ENCODE data around the gene MYL7.

The MYL7 gene

DNA sequence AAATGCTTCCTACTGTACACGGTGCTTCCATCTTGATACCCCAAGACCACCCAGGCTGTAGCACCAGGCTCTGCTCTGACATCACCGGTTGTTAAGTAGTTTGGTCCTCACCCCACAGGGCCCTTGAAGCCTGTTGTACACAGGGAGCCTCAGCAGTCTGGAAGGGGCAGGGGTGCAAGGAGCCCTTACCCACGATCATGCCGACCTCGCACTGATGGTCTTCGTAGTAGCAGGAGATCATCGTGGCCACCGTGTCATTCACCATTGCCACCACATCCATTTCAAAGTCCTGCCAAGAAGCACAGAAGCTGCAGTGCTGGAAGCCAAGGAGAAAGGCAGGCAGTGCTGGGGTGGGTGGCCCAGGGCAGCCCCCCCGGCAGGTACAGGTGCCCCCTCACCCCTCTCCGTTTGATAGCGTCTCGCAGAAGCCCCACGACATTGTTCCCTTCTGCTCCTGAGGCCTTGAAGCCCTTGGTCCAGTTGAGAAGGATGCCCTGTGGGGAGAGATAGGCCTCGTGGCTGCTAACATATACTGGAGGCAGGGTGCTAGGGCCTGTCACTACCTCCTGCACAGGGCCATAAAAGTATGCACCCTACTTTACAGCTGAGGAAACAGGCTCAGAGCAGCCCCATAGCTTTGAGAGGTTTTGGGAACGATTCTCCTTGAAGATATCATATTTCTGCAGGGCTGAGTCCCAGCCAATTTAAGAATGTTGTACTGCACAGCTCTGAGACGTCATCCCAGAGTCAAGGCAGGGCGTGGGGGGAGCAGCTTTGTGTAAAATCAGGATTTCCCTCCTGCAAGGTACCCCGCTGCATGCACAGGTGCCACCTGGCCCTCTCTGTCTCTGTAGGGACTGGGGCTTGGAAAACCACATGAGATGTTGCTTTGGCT, 8.7 kb upstream of the MYL7 start:
- no peak for DNase-seq

DNA sequence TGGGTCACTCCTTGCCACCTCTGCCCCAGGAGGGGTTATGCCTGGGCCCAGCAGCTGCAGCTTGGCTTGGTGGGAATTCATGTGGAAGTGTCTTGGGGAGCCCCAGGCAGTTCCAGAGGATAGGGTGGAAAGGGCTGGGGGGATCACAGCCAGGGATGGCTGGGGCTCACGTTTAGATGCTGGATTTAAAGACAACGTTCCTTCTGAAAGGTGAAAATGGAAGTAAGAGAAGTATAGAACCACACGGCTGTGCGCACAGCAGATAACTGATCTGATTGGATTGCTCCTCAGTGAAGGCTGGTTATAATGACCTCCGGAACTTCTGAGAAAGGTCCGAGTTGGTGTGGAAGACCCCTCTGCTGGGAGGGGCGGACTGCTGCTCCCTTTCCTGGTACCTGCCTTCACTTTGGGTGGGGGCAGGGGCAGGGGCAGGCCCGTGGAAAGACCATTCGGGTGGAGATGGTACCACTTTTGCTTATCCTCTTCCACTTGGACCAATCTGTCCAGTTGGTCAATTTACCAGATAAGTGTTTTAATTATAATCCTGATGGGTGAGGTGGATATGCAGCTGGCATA, 7.9 kb upstream of the MYL7 start:
- no peak for DNase-seq

DNA sequence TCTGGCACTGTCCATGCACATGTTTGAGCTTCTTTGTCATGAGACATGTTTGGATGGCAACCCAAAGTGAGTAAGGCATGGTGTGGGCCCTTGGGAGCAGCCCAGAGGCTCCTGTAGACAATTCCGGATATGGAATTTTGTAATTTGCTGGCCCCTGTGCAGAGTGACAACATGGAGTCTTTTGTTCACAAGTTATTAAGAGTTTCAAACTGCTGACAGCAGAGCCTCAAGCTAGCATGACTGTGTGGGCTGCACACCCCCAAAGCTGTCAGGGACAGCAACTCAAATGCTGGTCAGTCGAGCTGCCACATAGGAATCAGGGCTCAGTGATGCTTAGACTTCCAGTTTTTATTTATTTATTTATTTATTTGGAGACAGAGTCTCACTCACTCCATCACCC, 7.0 kb upstream of the MYL7 start:
- DNase-seq: no peak

DNA sequence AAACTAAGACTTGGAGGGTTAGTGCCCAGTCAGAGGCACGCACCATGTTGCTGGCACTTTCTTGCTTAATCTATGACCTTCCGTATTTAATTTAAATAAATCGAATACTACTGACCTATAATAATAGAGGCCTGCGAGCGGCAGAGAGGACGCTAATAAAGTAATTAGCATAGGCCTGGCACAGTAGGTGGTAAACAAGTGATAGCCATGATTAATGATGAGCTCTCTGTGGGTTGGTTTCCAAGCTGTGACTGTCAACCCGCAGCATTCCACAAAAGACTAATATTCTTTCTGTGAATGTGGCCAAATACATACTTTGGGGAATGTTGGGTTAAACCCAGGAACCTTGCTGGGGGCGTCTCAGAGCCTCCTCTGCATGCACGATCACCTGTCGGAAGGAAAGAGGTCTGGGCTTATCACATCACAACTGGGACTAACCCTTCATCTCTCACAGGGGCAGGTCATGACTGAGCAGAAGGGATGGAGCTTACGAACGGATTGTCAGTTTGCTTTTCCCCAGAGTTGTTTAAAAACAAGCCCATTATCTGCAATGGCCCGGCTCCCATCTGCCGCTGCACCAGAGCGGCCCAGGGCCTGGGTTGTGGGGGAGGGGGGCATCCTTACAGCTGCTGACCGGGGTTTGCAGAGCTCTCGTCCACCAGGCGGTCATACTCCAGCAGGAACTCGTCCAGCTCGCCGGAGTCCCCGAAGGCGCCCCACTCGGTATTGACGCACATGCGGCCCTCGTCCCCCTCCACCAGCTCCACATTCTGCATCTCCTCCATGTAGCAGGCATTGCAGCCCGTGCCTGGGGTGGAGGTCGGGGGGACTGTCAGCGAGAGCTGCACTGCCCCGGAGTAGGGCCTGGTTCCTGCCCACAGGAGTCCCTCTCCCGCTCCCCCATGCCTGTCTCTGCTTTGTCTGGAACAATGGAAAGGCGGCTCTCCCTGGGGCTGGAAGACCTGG, 6.2 kb upstream of the MYL7 start:
- DNase-seq: no peak

DNA sequence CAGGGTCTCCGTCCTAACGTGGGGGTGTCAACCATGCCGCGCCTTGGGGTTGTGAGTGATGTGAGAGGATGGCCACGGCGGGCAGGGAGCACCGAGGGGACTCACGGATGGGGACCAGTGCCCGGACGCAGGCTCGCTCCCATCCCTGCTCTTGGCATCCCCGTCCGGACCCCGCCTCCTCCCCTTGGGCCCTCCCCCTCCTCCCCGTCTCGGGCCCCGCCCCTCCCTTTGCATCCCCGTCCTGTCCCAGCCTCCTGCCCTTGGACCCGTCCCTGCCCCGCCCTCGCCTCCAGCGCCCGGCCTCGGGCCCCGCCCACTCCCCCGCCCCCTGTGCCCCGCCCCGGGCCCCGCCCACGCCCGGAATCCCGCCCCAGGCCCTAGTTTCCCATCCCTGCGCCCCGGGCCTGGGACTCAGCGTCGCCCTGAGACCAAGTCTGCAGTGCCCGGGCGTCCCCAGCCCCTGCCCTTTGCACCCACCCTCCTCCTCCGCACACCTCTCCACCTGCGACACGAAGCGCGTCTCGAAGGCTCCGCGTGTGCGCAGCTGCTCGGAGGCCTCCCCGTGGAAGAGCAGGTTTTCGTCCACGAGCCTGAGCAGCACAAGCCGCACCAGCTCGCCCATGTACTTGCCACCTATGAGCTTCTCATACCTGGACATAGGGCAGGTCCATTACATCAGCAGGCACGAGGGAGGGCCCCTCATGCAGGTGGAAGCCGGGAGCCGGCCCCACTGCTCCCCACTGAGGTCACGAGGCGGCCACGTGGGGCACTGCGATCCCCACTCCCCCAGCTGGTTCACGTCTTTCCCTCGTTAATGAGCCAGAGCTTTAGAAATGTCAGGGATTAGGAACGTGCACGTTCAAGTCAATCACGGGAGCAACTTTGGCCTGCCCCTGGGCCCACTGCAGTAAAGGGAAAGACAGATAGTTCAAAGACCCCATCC, 5.1 kb upstream of the MYL7 start:
- DNase-seq: no peak

DNA sequence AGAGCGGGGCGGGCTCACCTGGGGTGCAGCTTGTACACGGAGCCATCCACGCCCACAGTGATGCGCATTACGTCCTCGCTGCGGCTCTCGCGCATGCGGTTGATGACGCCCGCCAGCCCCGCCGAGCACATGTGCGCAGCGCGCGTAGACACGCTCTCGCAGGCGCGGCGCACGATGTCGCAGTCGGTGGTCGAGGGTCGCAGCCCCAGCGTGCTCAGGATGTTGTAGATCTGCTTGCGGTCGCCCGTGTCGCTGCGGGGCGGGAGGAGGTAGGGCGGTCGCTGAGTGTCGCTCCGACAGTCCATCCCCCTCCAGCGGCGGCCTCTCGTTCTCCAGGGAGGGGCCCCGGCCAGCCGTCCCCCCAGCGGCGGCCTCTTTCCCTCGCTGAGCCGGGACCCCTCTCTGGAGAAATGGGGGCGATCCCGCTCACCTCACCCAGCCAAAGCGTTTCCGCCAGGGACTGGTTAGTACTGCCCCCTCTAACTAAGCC, 4.4 kb upstream of the MYL7 start:
- no peak for DNase-seq

DNA sequence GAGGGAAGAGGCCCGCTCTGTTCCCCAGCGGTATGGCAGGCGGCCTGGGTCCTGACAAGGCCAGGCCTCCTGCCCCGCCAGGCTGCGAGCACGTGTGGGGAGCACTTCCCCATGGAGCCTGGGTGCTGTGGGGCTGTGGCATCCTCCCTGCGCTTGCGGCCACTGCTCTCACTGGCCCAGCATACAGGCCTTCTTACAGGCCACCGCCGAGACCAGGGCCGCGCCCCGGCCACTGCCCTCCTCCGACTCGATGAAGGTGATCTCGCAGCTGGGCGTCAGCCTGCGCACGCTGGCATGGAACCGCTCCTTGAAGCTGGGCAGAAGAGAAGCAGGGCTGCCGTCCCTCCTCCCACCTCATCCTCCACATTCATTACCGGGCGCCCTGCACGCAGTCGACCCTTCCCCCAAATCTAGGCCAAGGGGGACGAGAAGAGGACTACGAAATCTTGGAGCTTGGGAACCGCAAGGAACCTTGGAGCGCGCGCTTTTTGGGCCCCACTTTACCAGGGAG, 3.9 kb upstream of the MYL7 start:
- DNase-seq: no peak

DNA sequence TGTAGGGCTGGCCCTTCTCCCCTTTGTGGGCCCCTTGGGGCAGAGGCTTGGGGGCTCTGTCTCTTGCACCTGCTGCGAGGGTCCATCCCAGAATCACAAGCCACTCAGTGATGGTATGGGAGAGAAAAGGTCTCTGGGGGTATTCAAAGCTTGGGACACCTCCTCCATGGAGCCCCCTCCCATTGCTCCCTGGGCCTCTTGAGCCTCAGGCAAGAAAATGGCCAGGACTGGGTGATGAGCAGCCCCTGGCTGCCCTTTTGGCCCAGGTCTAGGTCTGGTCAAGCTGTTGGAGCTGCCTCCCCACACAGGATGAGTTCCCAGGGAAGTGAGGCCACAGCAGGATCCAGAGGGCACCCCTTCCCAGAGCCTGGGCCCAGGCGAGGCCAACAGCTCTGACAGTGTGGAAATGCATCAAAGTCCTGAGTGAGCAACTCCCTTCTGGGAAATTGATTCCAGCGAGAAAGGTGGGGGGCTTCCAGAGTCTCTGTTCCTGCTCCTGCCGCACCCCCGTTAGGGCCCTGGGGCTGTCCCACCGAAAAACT, 3.4 kb upstream of the MYL7 start:
- DNase-seq: no peak

DNA sequence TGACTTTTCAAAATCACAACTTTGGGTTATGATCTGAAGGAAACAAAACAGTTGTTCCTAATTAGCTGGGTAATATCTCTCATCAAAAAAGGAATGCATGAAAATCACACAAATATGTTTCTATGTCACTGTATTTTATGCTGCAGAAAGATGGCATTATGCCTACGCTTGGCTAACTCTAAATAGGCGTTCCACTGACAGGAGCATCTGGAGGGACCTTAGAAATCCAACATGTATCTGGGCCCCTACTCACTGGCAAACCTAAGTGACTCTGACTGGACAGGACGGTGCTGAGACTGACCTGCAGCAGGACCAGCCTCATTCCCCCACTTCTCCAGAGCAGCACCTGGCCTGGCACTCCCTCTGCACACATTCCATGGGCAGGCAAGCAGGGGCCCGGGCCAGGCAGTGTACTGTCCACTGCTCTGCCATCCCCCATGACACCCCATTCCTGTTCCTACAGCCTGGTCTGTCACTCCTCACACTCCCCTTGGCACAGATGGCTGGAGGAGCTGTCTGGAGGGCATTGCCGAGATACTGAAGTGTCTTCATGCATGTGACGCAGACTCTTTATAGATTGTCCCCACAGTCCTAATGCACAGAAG, 2.6 kb upstream of the MYL7 start:
- no peak for DNase-seq

DNA sequence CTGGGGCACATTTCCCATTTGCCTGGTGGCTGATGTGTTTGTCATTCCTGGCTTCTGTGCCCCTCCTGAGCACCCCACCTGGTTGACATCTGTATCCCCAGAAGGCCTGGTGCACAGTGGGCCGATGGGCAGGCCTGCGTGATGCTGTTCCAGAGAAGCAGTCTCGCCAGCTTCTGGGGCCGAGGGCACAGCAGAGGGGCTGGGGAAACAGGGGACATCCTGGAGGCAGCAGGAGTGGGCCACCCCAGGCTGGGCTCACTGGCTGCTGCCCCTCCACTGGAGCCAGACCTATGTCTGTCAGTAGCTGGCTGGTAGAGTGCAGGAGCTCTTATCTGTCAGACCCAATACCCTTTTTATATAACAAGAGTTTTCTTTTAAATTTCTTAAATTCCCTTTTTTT, 896 bp upstream of the MYL7 start:
- no peak for DNase-seq

DNA sequence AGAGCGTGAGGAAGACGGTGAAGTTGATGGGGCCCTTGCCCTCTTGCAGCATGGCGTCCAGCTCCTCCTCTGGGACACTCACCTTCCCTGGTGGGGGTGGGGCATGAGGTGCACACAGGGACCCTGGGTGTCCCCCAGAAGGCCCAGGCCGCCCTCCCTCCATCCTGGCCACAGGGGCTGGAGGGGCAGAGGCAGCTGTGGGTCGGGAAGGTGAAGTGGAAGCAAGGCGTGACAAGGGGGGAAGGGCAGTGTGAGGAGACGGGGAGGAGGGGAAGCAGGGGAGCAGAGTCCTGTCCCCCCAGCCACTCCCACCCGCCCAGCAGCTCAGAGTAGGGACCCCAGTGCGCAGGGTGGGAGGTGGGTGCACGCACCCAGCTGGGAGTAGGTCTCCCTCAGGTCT, 791 bp downstream of the MYL7 start:
- DNase-seq: no peak

DNA sequence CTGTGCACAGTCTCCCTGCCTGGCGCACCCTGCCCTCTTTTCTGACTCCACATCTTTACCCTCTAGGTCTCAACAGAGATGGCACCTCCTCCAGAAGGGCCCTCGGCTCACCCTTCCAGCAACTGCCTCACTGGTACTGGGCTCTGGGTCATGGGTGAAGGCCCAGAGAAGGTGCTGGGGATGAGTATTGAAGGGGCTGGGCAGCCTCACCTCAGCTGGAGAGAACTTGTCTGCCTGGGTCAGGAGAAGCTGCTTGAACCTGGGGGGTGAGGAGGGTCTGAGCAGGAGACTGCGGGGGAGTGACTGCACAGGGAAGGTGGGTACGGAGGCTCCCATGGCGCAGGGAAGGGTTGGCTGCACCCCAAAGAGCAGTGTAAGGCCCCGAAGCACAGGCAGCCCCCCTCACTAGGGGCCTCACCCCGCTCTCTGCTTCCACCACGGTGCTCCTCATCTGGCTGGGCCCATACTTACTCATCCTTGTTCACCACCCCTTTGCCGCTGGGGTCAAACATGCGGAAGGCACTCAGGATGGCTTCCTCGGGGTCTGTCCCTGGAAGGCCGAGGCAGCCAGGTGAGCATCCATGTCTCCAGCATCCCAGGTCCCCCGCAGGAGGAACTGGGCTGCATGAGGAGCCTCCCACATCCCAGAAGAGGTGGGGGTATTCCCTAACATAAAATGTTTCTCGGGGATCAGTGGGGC, 1.7 kb downstream of the MYL7 start:
- no peak for DNase-seq

DNA sequence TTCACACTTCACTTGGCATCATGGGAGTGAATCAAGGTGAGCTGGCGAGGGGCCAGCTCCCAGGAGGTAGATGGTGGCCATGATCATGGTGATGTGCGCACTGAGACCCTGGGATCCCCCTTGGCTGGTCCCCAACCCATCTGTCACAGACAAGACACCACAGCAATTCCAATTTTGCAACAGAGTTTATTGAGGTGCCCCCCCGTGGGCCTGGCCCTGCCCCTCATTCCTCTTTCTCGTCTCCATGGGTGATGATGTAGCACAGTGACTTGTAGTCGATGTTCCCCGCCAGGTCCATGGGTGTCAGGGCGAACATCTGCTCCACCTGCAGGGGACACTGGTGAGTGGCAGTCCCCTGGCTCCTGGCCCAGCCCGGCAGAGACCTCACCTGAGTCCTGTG, 2.4 kb downstream of the MYL7 start:
- DNase-seq: no peak

DNA sequence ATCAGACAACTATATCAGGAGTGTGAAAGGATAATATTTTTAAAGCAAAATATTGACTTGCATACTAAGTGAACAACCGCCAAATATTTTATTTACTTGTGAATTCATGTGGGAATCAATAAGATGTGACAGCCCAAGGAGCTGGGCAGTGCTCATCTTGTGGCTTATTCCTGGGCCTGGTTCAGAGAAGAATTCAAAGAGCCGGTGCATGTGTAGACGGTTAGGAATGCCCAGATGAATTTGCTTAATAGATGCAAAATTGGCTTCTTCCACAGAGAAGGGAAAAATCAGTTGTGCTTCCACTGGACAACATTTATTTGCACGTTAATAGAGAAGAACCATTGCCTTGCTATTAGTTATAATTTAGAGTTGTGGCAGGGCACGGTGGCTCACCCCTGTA, 4.4 kb downstream of the MYL7 start:
- no peak for DNase-seq

DNA sequence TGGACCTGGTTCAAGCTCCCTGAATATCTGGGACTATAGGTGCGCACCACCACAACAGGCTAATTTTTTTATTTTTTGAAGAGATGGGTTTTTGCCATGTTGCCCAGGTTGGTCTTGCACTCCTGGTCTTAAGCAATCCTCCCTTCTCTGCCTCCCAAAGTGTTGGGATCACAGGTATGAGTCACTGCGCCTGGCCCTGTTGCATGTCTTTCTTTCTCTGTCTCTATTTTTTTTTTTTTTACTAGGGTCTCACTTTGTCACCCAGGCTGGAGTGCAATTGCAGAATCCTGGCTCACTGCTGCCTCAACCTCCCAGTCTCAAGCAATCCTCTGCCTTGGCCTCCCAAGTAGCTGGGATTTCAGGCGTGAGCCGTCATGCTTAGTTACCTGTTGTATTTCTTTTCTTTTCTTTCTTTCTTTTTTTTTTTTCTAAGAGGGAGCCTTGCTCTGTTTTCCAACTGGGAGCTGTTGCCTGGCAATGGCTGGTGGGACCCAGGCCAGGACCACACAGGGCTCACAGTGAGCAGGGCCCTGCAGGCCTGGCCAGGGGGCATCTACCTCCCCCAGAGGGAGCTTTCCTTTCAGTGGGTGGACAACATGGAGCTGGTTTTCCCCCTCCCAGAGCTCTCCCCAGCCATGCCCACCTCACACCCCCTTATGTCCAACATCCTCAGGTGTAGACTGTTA, 6.0 kb downstream of the MYL7 start:
- no peak for DNase-seq

DNA sequence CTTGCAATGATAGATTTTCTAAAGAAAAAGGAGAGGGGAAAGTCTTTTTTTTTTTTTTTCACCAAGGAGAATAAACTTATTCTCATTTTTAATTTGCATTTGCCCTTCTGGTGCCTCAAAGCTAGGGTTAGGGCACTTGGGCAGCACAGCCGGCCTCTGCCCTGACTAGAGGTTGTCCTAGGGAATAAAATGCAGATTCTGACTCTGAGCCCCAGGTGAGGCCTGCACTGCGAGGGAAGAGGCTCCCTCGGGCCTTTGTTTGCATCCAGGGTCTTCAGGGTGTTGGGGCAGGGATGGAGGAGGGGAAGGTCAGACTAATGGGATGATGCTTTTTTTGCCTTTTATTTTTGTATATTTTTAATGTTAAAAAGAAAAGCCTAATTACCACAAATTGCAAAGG, 7.8 kb downstream of the MYL7 start:
- no peak for DNase-seq

DNA sequence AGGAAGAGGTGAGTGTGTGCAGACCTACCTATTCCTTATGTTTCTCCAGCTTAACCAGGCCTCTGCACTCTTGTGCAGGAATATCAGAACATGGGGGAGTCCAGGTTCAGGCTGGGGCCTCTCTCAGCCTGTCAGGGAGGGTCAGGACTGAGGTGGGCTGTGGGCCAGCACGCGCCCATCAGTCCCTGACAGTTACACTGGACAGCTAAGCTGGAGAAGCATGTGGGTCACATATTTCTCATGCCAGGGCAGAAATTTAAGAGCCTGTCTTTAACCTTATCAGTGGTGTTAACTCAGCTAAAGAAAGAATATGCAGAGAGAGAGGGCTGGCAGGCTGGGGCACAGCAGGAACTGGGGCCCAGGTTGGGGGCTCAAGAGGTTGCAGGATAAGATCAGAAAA, 9.1 kb downstream of the MYL7 start:
- no peak for DNase-seq

DNA sequence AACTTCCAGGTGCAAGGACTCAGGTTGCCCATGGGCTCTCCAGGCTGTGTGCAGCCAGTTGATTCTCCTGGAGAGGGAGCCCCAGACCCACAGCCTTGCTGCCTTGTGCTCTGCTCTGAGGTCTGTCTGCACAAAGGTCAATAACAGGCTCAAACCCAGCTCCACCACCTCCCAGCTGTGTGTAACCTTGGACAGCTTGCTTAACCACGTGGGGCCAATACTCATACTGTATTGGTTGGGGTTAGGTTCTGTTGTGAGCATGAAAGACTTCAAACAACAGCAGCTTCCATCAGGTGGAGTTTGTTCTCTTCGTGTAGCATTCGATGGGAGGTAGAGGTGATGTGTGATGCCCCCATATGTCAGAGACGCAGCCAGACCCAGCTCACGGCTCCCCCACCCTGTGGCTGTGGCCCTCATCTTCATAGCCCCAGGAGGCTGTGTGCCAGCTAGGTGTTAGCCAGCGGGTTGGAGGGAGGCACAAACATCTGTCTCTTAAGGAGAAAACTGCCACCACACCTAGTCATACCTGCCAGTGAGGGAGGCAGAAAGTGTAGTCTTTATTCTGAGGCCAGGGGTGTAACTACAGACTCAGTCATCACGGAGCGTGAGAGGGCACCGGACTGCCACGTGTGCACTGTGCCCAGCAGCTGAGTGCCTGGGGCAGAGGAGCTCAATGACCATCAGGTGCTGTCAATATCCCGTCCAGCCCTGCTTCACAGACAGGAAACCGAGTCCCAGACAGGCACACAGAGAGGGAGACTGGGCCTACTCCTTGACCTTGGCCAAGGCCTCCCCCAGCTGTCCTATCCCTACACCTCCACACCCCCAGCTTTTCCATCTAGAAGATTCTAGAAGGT, 9.7 kb downstream of the MYL7 start:
- DNase-seq: no peak
